PFSK-1 (cell line): Measurements from ENCODE around the gene PTCHD1.

ENCODE experiments used
- FOXP2 ChIP-seq: optimal IDR thresholded peaks from 2 replicates; pipeline ENCODE3; 2011; ENCODE audit warnings: borderline replicate concordance, control low read depth, inconsistent platforms; ENCODE audit not compliant: insufficient read depth; ENCODE audit errors: extremely low read length, extremely low read depth
- POLR2AphosphoS5 ChIP-seq: IDR thresholded peaks from 2 replicates; pipeline ENCODE4 v1.6.1; 2012; ENCODE audit warnings: low read depth, mild to moderate bottlenecking, control low read depth, low read length, moderate library complexity
- TAF1 ChIP-seq: IDR thresholded peaks from 2 replicates; pipeline ENCODE4 v1.6.1; 2012; ENCODE audit warnings: low read length, control low read depth, borderline replicate concordance; ENCODE audit not compliant: insufficient read depth

DNA sequence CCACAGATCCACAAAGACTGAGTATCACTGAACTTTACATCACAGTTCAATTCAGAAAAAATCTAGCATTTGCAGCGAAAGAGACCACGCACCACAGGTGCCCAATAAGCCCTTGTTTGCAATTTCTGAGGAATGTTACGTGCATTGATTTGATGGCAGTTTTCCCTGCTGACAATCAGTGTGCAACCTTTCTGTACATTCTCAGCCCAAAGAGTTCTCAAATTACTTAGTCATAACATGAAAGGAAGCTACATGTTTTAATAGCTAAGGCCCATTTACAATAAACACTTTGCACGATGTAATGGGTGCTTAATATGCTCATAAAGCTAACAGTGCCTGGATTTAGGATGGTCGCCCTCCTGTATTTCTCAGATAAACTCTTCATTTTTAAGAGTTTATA lies 47.9 kb downstream of the PTCHD1 start:
- TF ChIP-seq TAF1 (no peak), POLR2AphosphoS5 (no peak), FOXP2 (no peak)
